Activated T-helper 9 cell treated with anti-CD3 and anti-CD28 coated beads, Interleukin-2, amount 50 U/mL, for 16 hours (primary cell): ENCODE measurements around the gene SELENOI.
A peak's percentile ranks its signal among the peaks of the same experiment; 100 is the strongest.
"Not testable (repeated sequence)": the region's sequence is repeated elsewhere in the genome, so short reads cannot be mapped to it uniquely, and the experiment has no call there.

Experiments
- DNase-seq: peaks from one replicate; pipeline ENCODE4 v3.0.0-alpha.2; 2020; ENCODE audit warnings: low read depth

The SELENOI gene

GRCh38 chr2:26345545-26346453 is at the start of gene SELENOI:
Gene SELENOI, plus strand, starts transcription at chr2:26346143. Its CDS starts 90 bp downstream, at chr2:26346233.
- peak; percentile 99 for DNase-seq

- no peak for DNase-seq
Observed at GRCh38 chr2:26297061-26297460, 48.9 kb upstream of the SELENOI start.

GRCh38 chr2:26298286-26298637 is 47.7 kb upstream of the SELENOI start:
- no peak for DNase-seq

GRCh38 chr2:26298638-26299393 is 47.1 kb upstream of the SELENOI start:
- DNase-seq: no peak

GRCh38 chr2:26299471-26300101 is 46.4 kb upstream of the SELENOI start:
- DNase-seq: no peak

- no peak for DNase-seq
Observed at GRCh38 chr2:26300234-26300925, 45.6 kb upstream of the SELENOI start.

- no peak for DNase-seq
Observed at GRCh38 chr2:26302846-26303245, 43.1 kb upstream of the SELENOI start.

- not testable (repeated sequence) for DNase-seq
Observed at GRCh38 chr2:26305094-26305493, 40.8 kb upstream of the SELENOI start.

GRCh38 chr2:26305540-26305939 is 40.4 kb upstream of the SELENOI start:
- no peak for DNase-seq

GRCh38 chr2:26309921-26310320 is 36.0 kb upstream of the SELENOI start:
- DNase-seq: no peak

GRCh38 chr2:26312471-26312870 is 33.5 kb upstream of the SELENOI start:
- DNase-seq: no peak

- no peak for DNase-seq
Observed at GRCh38 chr2:26313446-26313845, 32.5 kb upstream of the SELENOI start.

GRCh38 chr2:26314243-26314642 is 31.7 kb upstream of the SELENOI start:
- DNase-seq: no peak

- DNase-seq: no peak
Observed at GRCh38 chr2:26316041-26316440, 29.9 kb upstream of the SELENOI start.

GRCh38 chr2:26316845-26317244 is 29.1 kb upstream of the SELENOI start:
- no peak for DNase-seq

- DNase-seq: no peak
Observed at GRCh38 chr2:26317377-26318105, 28.4 kb upstream of the SELENOI start.

- no peak for DNase-seq
Observed at GRCh38 chr2:26318950-26319349, 27.0 kb upstream of the SELENOI start.

- not testable (repeated sequence) for DNase-seq
Observed at GRCh38 chr2:26324479-26324878, 21.5 kb upstream of the SELENOI start.

- no peak for DNase-seq
Observed at GRCh38 chr2:26324903-26325302, 21.0 kb upstream of the SELENOI start.

- DNase-seq: no peak
Observed at GRCh38 chr2:26325851-26326250, 20.1 kb upstream of the SELENOI start.

- no peak for DNase-seq
Observed at GRCh38 chr2:26326514-26326913, 19.4 kb upstream of the SELENOI start.
